GM18517 (cell line): ENCODE data around the gene WDR37.
"Not testable (repeated sequence)": the region's sequence is repeated elsewhere in the genome, so short reads cannot be mapped to it uniquely, and the experiment has no call there.

ENCODE experiments used
- ATAC-seq: cut with Tn5 transposase; IDR thresholded peaks from one replicate; pipeline ENCODE4 v1.9.1; 2021; ENCODE audit warnings: mild to moderate bottlenecking, moderate library complexity; ENCODE audit not compliant: unreplicated experiment

Gene WDR37

GRCh38 chr10:1040133-1040532 lies 16.1 kb upstream of the WDR37 start:
- ATAC-seq = no peak

DNA sequence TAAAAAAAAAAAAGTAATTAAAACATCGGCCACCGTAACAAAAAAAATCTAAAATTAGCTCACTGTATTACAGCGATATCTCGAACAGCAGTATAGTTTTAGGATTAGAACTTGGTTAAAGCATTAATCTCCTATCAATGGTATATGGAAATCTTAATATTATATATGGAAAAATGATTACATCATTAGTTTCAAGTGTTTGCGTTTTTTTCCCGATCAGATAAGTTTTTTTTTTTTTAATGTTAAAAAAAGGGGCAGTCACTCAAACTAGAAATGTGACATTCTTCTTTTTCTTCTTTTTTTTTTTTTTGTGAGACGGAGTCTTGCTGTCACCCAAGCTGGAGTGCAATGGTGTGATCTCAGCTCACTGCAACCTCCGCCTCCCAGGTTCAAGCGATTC lies 14.7 kb upstream of the WDR37 start:
- no peak for ATAC-seq

DNA sequence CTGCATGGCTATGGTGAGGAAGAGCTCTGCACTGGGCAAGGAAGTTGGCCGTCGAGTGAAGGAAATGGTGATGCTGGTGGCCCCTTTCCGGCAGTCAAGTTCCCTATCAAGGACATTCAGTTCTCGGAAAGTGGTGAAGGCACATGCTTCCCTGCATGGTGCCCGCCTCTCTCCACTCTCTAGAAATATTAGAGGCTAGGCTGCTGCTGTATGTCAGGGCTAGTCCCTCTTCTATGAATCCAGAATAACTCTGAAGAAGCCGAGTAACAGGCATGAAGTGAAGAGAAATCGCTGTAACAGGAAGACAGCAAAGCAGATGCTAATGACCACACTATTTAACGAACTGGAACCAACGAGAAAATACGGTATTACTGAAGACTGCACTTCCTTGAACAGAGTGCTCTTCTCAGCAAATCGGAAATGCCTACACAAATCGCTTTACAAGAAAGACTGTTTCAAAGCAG lies 12.6 kb upstream of the WDR37 start:
- ATAC-seq = peak; percentile 55

DNA sequence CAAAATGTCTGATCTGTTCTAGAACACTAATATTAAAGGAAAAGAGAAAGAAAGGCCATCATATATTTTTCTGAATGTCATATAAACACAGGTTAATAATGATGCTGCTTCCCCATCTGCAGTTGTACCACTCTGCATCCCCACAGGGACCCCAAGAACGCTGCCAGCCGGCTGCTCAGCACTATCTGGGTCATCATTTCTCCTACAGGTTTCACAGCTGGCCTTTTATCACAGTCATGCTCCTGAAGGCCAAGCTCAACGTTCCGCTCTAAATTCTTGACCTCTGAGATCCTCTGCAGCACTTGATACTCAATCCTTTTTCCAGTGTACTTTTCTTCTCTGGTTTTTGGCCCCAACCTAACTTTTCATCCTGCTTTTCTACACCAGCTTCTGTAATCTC lies 12.0 kb upstream of the WDR37 start:
- ATAC-seq = no peak

DNA sequence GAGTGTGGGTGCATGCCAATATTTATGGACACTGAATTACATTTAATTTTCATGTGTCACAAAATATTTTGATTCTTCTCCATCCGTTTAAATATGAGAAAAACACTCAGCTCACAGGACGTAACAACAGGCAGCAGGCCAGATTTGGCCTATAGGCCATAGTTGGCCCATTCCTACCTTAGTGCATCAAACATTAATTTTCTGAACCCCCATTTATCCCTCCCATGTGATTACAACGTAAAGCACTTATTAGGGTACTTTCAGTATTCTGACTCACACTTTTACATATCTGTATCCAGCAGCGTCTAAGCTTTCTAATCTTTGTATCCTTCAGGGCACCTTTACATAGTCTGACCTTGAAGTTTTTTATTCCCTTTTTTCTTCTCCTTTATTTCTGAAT lies 11.2 kb upstream of the WDR37 start:
- no peak for ATAC-seq

DNA sequence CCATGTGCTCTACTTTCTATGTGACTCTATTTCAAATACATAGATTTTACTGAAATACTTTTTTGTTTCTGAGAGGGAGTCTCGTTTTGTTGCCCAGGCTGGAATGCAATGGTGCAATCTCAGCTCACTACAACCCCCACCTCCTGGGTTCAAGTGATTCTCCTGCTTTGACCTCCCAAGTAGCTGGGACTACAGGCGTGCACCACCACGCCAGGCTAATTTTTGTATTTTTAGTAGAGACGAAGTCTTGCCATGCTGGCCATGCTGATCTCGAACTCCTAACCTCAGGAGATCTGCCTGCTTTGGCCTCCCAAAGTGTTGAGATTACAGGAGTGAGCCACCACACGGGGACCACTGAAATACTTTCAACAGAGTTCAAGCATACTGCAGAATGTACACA lies 10.8 kb upstream of the WDR37 start:
- no peak for ATAC-seq

- no peak for ATAC-seq
Observed at GRCh38 chr10:1047937-1048336, 8.2 kb upstream of the WDR37 start.

GRCh38 chr10:1048349-1048731 lies 7.8 kb upstream of the WDR37 start:
- ATAC-seq = no peak

DNA sequence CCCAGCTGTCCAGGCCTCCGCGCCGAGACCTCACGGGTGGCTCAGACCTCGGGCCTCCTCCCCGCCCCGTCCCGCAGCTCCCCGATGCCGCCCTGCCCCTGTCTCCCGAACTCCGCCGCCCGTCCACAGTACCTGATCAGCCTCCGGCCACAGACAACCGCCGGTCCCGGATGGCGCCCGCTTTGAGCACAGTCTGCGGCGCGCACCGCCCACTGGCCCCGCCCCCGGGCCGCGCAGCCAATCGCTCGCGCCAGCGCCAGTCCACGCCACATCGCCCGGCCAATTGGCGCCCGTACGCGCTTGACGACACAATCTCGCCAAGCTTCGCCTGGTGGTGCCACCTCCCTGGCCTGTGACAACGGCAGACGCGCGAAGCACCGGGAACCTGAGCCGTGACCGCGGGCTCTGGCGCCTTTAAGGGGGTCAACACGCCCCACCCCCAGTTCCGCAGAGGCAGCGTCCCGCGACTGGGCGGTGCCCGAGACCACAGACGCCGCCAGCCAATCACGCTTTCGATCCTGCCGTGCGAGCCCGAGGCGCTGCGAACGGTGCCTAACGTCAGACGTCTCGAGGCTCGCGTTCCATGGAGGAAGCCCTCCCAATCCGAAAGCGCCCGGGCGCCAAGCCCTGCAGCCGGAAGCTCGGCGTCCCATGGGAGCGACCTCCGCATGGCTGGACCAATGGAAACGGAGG lies 7.3 kb upstream of the WDR37 start, which contains the start of gene IDI1:
Gene IDI1 (minus strand): TSS at position 388 of the 693 bp plus-strand sequence. CDS start 116 bp downstream, at position 272.
- peak; percentile 82 for ATAC-seq

DNA sequence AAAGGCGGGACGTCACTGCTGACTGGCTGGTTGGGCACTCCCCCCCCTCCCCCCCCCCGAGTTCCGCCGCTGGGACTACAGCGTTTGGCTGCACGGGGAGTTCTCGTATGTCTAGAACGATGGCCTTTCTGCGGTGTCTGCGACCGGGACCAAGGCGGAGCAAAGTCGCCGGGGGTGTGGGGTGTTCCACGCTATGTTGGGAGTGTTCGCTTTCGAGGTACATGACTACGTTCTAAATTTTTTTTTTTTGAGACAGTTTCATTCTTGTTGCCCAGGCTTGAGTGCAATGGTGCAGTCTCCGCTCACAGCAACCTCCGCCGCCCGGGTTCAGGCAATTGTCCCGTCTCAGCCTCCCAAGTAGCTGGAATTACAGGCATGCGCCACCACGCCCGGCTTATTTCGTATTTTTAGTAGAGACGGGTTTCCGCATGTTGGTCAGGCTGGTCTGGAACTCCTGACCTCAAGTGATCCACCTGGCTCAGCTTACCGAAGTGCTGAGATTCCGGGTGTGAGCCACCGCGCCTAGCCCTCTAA lies 6.7 kb upstream of the WDR37 start:
- ATAC-seq = no peak

DNA sequence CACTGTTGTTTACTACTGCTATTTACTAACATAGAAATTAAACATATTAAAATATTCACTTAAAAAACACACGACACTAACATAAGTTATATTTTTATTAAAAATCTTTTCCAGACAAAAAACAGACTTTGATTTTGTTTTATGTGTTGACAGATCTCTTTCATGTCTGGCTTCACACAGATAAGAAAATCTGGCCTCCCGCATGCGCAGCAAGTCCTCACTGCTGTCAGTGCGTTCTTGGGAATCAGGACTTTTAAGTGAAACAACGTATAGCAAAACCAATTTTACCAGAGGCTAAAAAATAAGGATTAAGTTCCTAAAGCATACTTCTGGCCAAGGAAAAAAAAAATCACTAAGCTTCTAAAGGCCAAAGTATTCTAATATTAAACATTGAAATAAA lies 6.0 kb upstream of the WDR37 start:
- ATAC-seq = no peak

DNA sequence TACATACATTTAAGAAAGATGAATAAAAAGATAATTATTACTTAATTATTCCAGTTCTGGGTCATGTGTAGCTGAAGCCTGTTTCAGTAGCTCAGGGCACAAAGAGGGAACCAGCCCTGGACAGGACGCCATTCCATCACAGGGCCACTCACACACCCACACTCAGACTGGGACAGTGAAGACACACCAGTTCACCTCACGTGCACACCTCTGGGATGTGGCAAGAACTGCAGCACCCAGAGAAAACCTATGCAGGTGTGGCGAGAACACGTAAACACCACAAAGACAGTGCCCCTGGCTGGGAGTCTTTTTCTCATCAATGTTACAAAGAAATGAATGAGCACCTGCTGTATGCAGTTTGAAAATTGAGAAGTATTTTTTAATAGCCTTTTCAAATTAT lies 5.6 kb upstream of the WDR37 start:
- no peak for ATAC-seq

GRCh38 chr10:1054684-1055083 lies 1.5 kb upstream of the WDR37 start:
- ATAC-seq = no peak

- ATAC-seq = no peak
Observed at GRCh38 chr10:1057106-1057657, 997 bp downstream of the WDR37 start.

DNA sequence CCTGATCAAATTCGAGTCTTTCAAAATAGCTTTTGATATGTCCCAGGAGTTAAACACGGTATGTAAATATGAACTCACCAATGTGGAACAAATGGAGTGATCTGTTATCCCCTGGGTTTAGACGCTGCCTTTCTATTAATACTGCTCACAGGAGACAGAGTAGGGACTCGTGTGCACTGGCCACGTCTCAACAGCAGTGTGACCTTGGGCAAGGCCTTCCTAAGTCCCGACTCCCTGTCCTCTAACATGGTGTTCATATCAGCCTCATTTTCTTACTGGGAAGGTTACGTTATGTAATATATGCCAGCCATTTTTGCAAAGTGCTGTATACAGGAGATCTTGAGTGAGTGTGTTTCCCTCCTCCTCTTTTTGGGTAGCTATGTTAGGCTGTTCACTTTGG lies 1.8 kb downstream of the WDR37 start:
- ATAC-seq = no peak

GRCh38 chr10:1059902-1060301 lies 3.7 kb downstream of the WDR37 start:
- ATAC-seq = no peak

- ATAC-seq = no peak
Observed at GRCh38 chr10:1061930-1062774, 6.0 kb downstream of the WDR37 start.

DNA sequence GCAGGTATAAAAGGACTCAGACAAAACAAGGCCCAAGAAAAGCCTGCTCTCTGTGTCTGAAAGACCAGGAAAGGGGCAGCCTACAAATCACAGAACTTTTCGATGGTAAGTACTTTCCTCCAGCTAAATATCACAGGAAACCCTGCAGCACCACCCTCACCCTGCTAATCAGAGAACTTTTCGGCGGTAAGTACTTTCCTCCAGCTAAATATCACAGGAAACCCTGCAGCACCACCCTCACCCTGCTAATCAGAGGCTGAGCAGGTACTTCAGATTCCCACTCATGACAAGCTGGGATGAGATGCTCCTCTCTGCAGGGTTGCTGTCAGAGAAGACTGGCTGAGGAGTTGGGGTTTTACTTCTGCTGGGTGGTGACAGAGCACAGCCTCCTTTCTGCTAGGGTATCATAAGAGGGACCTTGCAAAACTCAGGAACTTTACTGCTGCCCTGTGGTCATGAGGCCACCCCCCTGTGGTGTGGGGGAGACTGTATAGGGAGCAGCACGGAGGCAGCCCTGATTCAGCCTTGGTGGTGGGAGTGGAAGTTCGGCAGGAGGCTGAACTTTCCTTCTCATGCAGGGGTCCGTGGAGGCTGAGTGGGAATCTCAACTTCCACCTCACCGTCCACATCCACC lies 7.2 kb downstream of the WDR37 start:
- no peak for ATAC-seq

GRCh38 chr10:1064964-1065247 lies 8.7 kb downstream of the WDR37 start:
- no peak for ATAC-seq

- ATAC-seq = not testable (repeated sequence)
Observed at GRCh38 chr10:1066734-1067133, 10.5 kb downstream of the WDR37 start.
